AG04449 (cell line): ENCODE data around the gene ITSN2.

Source experiments
- CTCF ChIA-PET: fragments of 350-600 bp; formaldehyde crosslinking; extraction: SDS; loops from one replicate; lab custom pipeline; 2021; ENCODE audit warnings: antibody characterized with exemption; lab: Yijun Ruan, JAX
- POLR2A ChIA-PET: fragments of 400-600, 350-600 bp; formaldehyde crosslinking; extraction: SDS; loops from one replicate; lab custom pipeline; 2020; ENCODE audit warnings: antibody characterized with exemption, inconsistent platforms; lab: Yijun Ruan, JAX
- DNase-seq: peaks from one replicate; pipeline ENCODE4 v3.0.0-alpha.2; 2010; ENCODE audit warnings: low read depth, low spot score
- H3K4me3 ChIP-seq: 2 replicates; pipeline ENCODE4 v1.5.1; 2011; ENCODE audit warnings: low read depth, mild to moderate bottlenecking, control low read depth, low read length
- TF ChIP-seq, protein P1 (sequence below): IDR thresholded peaks from one replicate; pipeline ENCODE4 v1.5.1; 2011; ENCODE audit warnings: mild to moderate bottlenecking, moderate library complexity, low read length, control low read depth, inconsistent platforms; ENCODE audit not compliant: insufficient read depth; ENCODE audit errors: missing control alignments

Gene ITSN2

GRCh38 chr2:24332791-24333540 is 27.4 kb downstream of the ITSN2 start:
- TF ChIP-seq, protein P1, sequence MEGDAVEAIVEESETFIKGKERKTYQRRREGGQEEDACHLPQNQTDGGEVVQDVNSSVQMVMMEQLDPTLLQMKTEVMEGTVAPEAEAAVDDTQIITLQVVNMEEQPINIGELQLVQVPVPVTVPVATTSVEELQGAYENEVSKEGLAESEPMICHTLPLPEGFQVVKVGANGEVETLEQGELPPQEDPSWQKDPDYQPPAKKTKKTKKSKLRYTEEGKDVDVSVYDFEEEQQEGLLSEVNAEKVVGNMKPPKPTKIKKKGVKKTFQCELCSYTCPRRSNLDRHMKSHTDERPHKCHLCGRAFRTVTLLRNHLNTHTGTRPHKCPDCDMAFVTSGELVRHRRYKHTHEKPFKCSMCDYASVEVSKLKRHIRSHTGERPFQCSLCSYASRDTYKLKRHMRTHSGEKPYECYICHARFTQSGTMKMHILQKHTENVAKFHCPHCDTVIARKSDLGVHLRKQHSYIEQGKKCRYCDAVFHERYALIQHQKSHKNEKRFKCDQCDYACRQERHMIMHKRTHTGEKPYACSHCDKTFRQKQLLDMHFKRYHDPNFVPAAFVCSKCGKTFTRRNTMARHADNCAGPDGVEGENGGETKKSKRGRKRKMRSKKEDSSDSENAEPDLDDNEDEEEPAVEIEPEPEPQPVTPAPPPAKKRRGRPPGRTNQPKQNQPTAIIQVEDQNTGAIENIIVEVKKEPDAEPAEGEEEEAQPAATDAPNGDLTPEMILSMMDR = no peak
- H3K4me3 ChIP-seq = no peak overlapping the region
- POLR2A ChIA-PET = no interaction called here
- no peak for DNase-seq
- CTCF ChIA-PET = no interaction called here

- ChIA-PET POLR2A (no interaction called here), CTCF (no interaction called here)
- TF ChIP-seq, protein P1 = no peak
- no peak overlapping the region for H3K4me3 ChIP-seq
- no peak for DNase-seq
These were observed 30.2 kb downstream of the ITSN2 start for GRCh38 chr2:24330161-24330560.

- no peak overlapping the region for H3K4me3 ChIP-seq
- TF ChIP-seq, protein P1 = no peak
- POLR2A ChIA-PET = no interaction called here
- CTCF ChIA-PET = no interaction called here
- no peak for DNase-seq
These were observed 30.6 kb downstream of the ITSN2 start for GRCh38 chr2:24329700-24330099.

- CTCF ChIA-PET = no interaction called here
- H3K4me3 ChIP-seq = no peak overlapping the region
These were observed 32.3 kb downstream of the ITSN2 start for GRCh38 chr2:24328010-24328409.

DNA sequence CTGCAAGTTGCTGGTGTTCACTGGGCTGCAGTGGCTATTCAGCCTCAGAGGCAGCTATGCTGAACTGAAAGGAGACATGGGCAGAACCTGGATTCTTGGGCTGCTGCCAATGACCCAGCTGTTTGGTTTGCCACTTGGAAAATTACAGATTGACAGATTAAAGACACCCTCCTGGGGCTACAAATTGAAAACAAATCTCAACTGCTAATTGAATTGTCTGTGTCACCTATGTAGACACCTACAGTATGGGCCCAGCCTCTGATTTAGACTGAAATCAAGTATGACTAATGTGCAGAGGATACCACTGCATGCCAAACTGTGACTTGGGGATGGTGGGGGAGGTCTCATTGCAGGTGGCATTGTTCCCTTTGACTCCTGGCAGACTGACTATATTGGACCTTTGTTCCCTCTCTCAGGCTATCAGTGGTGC is 42.8 kb downstream of the ITSN2 start:
- H3K4me3 ChIP-seq = no peak overlapping the region
- no peak for DNase-seq
- ChIA-PET POLR2A (no interaction called here), CTCF (no interaction called here)
- TF ChIP-seq, protein P1 = no peak

More at GRCh38 chr2:24328010-24328409, 32.3 kb downstream of the ITSN2 start:
- TF ChIP-seq, protein P1 = no peak
- DNase-seq = no peak
- POLR2A ChIA-PET = no interaction called here

DNA sequence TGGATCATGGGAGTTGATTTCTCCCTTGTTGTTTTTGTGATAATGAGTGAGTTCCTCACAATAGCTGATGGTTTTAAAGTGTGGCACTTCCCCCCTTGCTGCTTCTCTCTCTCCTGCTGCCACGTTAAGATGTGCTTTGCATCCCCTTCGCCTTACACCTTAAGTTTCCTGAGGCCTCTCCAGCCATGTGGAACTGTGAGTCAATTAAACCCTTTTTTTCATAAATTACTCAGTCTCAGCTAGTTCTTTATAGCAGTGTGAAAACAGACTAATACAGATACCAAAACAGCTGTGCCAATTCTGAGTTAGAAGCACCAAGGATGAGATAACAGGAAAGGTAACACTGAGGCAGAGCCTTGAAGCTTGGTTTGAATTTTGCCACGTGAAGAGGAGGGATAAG is 44.7 kb downstream of the ITSN2 start:
- ChIA-PET CTCF (no interaction called here), POLR2A (no interaction called here)
- TF ChIP-seq, protein P1 = no peak
- H3K4me3 ChIP-seq = no peak overlapping the region
- no peak for DNase-seq
